ENCODE measurements around the gene ZNF182. TPM values are rescaled to one million over a fixed set of nuclear protein-coding genes. Genes with fewer than 3 reads are reported as not detected.

ZNF182 gene
- total RNA-seq, 6 donors from 2014 or later = 4.5 to 13.6 (median 5.0) TPM

DNA sequence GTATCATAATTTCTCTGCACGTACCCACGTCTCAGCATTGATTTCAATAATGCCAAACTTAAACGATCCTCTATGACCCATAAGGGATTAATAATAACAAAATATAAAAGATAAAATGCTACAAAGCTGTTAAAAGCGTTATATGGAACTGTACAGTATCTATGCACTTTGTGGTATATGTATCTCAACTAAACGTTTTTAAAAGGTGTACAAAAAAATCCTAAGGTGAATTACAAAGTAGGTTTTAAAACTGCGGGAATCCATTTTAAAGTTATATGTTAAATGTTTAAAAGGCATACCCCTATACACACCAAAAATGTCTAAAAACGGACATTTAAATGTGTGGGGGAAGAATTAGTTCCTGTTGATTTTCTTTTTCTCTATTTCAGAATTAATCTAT lies 860 bp downstream of the ZNF182 start:
- Histone ChIP-seq H3K36me3 (no peaks in the 10 kb centered on the region), H3K27me3 (no peaks in the 10 kb centered on the region), H3K4me3 (peak overlapping the region; percentile 43 to 67 (median 50)), H3K4me1 (peaks cover 0 to 3% (median 1%) of the 10 kb centered on the region in 4 donors), H3K27ac (peak overlapping the region in 2 of 4 donors; percentile 71 to 81), H3K9me3 (peaks cover 0 to 8% (median 0%) of the 10 kb centered on the region in 4 donors)
- 38 to 51% methylated on average over 7 of the region's 7 CpGs for WGBS, 2 donors
- DNase-seq (no peak), ATAC-seq (ENCODE audit: low FRiP score in 2 of 2) (no peak)
- TF ChIP-seq EP300 (IDR thresholded peaks at IDR 0.05) = no peak
- TF ChIP-seq POLR2A (IDR thresholded peaks at IDR 0.05) = no peak
- TF ChIP-seq, protein P1, sequence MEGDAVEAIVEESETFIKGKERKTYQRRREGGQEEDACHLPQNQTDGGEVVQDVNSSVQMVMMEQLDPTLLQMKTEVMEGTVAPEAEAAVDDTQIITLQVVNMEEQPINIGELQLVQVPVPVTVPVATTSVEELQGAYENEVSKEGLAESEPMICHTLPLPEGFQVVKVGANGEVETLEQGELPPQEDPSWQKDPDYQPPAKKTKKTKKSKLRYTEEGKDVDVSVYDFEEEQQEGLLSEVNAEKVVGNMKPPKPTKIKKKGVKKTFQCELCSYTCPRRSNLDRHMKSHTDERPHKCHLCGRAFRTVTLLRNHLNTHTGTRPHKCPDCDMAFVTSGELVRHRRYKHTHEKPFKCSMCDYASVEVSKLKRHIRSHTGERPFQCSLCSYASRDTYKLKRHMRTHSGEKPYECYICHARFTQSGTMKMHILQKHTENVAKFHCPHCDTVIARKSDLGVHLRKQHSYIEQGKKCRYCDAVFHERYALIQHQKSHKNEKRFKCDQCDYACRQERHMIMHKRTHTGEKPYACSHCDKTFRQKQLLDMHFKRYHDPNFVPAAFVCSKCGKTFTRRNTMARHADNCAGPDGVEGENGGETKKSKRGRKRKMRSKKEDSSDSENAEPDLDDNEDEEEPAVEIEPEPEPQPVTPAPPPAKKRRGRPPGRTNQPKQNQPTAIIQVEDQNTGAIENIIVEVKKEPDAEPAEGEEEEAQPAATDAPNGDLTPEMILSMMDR (IDR thresholded peaks at IDR 0.05) = no peak
- TF ChIP-seq POLR2AphosphoS5 (IDR thresholded peaks at IDR 0.05) = no peak

DNA sequence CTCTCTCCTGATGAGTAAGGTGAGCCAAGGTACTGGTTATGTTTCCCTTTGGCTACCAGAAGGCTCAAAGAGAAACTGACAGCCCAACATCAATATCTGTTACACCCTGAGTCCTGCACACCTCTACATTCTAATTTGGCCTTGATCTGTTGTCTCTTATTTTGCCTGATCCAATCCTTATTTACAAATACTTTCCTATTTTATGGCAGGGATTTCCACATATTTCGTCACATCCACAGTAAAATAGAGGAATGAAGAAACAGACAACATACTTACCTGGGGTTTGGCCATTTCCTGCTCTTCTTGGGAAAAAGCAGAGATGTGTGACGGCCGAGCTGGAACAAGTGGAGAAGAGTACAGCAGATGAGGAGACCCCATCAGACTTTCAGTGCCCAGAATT lies 1.5 kb downstream of the ZNF182 start:
- H3K4me1 ChIP-seq = peaks cover 0 to 3% (median 1%) of the 10 kb centered on the region in 4 donors
- DNase-seq = no peak
- peaks cover 0 to 11% (median 0%) of the 10 kb centered on the region in 4 donors for H3K9me3 ChIP-seq
- ATAC-seq (ENCODE audit: low FRiP score in 2 of 2) = no peak
- H3K4me3 ChIP-seq = no peak overlapping the region
- no peaks in the 10 kb centered on the region for H3K27me3 ChIP-seq
- no peak overlapping the region for H3K27ac ChIP-seq
- WGBS, 2 donors = 43 to 60% methylated on average over 3 of the region's 3 CpGs
- TF ChIP-seq POLR2AphosphoS5 (IDR thresholded peaks at IDR 0.05) = no peak
- no peak for TF ChIP-seq EP300 (IDR thresholded peaks at IDR 0.05)
- TF ChIP-seq, protein P1 (IDR thresholded peaks at IDR 0.05) = no peak
- TF ChIP-seq POLR2A (IDR thresholded peaks at IDR 0.05) = no peak
- H3K36me3 ChIP-seq = no peaks in the 10 kb centered on the region

DNA sequence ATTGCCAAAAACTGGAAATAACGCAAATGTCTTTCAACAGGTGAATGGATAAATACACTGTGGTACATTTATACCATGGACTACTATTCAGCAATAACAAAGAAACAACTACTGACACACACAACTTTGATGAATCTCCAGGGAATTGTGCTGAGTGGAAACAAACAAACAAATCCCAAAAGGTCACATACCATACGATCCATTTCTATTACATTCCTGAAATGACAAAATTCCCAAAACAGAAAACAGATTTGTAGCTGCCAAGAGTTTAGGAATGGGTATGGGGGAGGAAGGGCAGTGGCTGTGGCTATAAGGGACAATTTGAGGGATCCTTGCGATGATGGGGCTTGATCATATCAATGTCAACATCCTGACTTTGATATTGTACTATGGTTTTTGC lies 2.5 kb downstream of the ZNF182 start:
- Histone ChIP-seq H3K4me1 (peaks cover 0 to 3% (median 1%) of the 10 kb centered on the region in 4 donors), H3K27me3 (no peaks in the 10 kb centered on the region), H3K36me3 (peaks cover 0 to 4% (median 0%) of the 10 kb centered on the region in 4 donors), H3K9me3 (peaks cover 0 to 19% (median 0%) of the 10 kb centered on the region in 4 donors), H3K4me3 (no peak overlapping the region), H3K27ac (no peak overlapping the region)
- no peak for ATAC-seq (ENCODE audit: low FRiP score in 2 of 2)
- whole genome bisulfite sequencing, 2 donors = 59 to 73% methylated on average over 3 of the region's 3 CpGs
- TF ChIP-seq POLR2A (IDR thresholded peaks at IDR 0.05) (no peak), EP300 (IDR thresholded peaks at IDR 0.05) (no peak), POLR2AphosphoS5 (IDR thresholded peaks at IDR 0.05) (no peak)
- TF ChIP-seq, protein P1 (IDR thresholded peaks at IDR 0.05) = no peak
- DNase-seq = no peak

DNA sequence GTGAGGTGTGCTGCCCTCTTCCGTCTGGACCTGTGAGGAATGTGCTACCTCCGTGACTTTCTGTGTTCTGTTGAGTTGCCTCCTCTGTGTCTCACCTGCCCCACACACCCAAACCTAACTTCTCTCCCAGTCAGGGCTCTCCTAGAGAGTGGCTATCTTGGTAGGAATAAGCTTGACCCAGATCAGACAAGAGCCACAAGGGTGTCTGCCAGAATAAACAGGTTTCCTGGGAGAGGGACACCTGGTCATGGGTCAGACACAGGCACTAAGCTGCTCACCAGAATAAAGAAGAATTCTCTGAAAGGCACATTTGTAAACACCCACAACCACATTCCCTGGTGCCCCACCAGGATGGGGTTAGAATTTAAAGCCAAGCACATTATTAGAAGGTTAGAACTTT lies 11.1 kb downstream of the ZNF182 start:
- 78 to 92% methylated on average over 2 of the region's 2 CpGs for WGBS, 2 donors
- Histone ChIP-seq H3K4me1 (no peaks in the 10 kb centered on the region), H3K4me3 (no peak overlapping the region), H3K36me3 (peaks cover 0 to 11% (median 4%) of the 10 kb centered on the region in 4 donors), H3K9me3 (peaks cover 0 to 11% (median 0%) of the 10 kb centered on the region in 4 donors), H3K27me3 (no peaks in the 10 kb centered on the region), H3K27ac (no peak overlapping the region)
- DNase-seq = no peak
- TF ChIP-seq EP300 (IDR thresholded peaks at IDR 0.05) (no peak), POLR2A (IDR thresholded peaks at IDR 0.05) (no peak), POLR2AphosphoS5 (IDR thresholded peaks at IDR 0.05) (no peak)
- TF ChIP-seq, protein P1 (IDR thresholded peaks at IDR 0.05) = no peak
- peak in 1 of 2 donors; percentile 34 for ATAC-seq (ENCODE audit: low FRiP score in 2 of 2)

DNA sequence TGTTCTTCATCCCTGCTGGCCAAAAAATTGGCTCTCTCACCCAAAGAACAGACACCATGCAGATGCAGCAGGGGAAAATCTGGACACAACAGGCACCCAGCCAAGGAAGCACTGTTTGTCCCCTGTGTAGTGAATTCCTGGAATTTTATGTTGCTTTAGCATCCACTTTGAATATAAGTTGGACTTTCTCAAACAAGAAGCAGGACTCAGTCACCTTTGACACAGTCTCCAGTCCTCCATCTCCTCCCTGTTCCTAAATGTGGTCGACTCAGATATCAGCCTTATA lies 11.8 kb downstream of the ZNF182 start:
- H3K9me3 ChIP-seq = peaks cover 0 to 7% (median 0%) of the 10 kb centered on the region in 4 donors
- H3K27ac ChIP-seq = no peak overlapping the region
- TF ChIP-seq, protein P1 (IDR thresholded peaks at IDR 0.05) = no peak
- TF ChIP-seq POLR2A (IDR thresholded peaks at IDR 0.05) = no peak
- no peak for TF ChIP-seq POLR2AphosphoS5 (IDR thresholded peaks at IDR 0.05)
- no peak for TF ChIP-seq EP300 (IDR thresholded peaks at IDR 0.05)
- DNase-seq (no peak), ATAC-seq (ENCODE audit: low FRiP score in 2 of 2) (no peak)
- no peaks in the 10 kb centered on the region for H3K4me1 ChIP-seq
- peaks cover 0 to 14% (median 5%) of the 10 kb centered on the region in 4 donors for H3K36me3 ChIP-seq
- no peaks in the 10 kb centered on the region for H3K27me3 ChIP-seq
- WGBS, 2 donors = 78 to 89% methylated on average over 1 of the region's 1 CpG
- no peak overlapping the region for H3K4me3 ChIP-seq

Data from upper lobe of left lung (tissue), 6 donors.